ENCODE results near the gene MVB12A.

DNA sequence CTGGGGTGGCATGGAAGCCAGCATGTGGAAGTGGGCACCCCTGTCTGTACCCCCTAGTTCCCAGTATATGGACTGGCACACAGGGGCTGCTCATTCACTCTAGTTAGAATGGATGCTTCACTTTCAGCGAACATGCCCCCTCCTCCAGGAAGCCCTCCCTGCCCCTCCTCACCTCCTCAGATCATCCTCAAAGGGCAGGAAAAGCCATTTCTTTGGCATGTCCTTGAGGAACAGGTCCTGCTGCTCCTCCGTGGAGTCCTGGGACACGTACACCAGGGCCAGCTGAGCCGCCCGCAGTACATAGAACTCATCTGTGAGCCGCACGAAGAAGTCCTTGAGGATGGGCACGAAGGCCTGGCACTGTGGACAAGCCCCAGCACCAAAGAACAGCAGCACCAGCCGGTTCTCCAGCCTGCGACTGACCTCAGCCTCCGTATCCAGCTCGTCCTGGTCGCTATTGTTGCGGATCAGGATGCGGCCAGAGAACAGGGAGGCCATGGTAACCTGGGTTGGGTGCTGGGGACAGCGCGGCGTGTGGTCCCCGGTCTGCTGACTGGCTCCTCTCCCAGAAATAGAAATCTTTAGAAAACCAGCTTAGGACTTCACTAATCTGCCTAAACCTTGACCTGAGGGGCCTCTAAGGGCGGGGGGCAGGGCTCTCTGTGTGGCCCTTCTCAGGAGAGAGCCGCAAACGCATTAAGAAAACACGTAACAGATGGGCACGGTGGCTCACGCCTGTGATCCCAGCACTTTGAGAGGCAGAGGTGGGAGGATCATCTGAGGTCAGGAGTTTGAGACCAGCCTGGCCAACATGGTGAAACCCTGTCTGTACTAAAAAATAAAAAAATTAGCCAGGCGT is 40.8 kb downstream of the MVB12A start, which contains the start of gene NXNL1:
- TF ChIP-seq, protein P1, sequence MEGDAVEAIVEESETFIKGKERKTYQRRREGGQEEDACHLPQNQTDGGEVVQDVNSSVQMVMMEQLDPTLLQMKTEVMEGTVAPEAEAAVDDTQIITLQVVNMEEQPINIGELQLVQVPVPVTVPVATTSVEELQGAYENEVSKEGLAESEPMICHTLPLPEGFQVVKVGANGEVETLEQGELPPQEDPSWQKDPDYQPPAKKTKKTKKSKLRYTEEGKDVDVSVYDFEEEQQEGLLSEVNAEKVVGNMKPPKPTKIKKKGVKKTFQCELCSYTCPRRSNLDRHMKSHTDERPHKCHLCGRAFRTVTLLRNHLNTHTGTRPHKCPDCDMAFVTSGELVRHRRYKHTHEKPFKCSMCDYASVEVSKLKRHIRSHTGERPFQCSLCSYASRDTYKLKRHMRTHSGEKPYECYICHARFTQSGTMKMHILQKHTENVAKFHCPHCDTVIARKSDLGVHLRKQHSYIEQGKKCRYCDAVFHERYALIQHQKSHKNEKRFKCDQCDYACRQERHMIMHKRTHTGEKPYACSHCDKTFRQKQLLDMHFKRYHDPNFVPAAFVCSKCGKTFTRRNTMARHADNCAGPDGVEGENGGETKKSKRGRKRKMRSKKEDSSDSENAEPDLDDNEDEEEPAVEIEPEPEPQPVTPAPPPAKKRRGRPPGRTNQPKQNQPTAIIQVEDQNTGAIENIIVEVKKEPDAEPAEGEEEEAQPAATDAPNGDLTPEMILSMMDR (conservative IDR thresholded peaks at IDR 0.05; ENCODE audit: low read depth, low read length) = no peak
- no peak for TF ChIP-seq RFX5 (IDR thresholded peaks at IDR 0.05; ENCODE audit: low read depth, low read length)
- TF ChIP-seq RCOR1 (IDR thresholded peaks at IDR 0.05; ENCODE audit: insufficient replicate concordance, low read length) = no peak
- no peak for TF ChIP-seq RAD21 (IDR thresholded peaks at IDR 0.05; ENCODE audit: low read length)
- no peak for TF ChIP-seq POLR2A (IDR thresholded peaks at IDR 0.05; ENCODE audit: low read depth, low read length)
- no peak for TF ChIP-seq SMC3 (IDR thresholded peaks at IDR 0.05; ENCODE audit: low read depth, low read length)
- TF ChIP-seq, protein P2, sequence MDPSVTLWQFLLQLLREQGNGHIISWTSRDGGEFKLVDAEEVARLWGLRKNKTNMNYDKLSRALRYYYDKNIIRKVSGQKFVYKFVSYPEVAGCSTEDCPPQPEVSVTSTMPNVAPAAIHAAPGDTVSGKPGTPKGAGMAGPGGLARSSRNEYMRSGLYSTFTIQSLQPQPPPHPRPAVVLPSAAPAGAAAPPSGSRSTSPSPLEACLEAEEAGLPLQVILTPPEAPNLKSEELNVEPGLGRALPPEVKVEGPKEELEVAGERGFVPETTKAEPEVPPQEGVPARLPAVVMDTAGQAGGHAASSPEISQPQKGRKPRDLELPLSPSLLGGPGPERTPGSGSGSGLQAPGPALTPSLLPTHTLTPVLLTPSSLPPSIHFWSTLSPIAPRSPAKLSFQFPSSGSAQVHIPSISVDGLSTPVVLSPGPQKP (IDR thresholded peaks at IDR 0.05; ENCODE audit: borderline replicate concordance, low read depth, low read length) = no peak
- no peak for TF ChIP-seq FOS (IDR thresholded peaks at IDR 0.05; ENCODE audit: low read depth, low read length)
- no peak for TF ChIP-seq MAFK (IDR thresholded peaks at IDR 0.05; ENCODE audit: low read depth, low read length)
